ENCODE results near the gene VAV3.
A peak's percentile ranks its signal among the peaks of the same experiment; 100 is the strongest.

Gene VAV3

DNA sequence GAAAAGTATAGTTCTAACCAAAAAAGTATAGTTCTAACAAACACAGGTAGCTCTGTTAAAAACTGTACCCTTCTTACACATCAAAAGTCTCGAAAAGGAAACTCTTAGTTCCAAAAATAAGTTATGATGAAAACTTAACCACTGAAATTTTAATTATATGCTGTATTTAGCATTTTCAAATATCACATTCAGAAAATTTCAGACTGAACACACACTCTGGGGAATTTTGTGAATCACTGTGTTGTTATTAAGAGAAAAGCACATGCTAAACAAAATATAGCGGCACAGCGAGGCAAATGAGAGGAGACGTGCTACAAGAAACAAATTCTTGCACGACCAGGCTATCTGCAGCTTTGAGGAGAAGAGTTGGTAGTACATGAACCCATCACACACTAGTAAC lies 30.4 kb downstream of the VAV3 start:
- H3K27ac Mint-ChIP-seq, result peak overlapping the region; percentile 94
- H3K9me3 Mint-ChIP-seq, result peaks cover 4% of the 10 kb centered on the region
- ATAC-seq (peak; percentile 21), DNase-seq (no peak)
- peaks cover 2% of the 10 kb centered on the region for H3K36me3 Mint-ChIP-seq (ENCODE audit: low read depth)
- no peaks in the 10 kb centered on the region for H3K27me3 Mint-ChIP-seq
- peaks cover 82% of the 10 kb centered on the region for H3K4me1 Mint-ChIP-seq
- H3K4me3 Mint-ChIP-seq, result peak overlapping the region; percentile 69

DNA sequence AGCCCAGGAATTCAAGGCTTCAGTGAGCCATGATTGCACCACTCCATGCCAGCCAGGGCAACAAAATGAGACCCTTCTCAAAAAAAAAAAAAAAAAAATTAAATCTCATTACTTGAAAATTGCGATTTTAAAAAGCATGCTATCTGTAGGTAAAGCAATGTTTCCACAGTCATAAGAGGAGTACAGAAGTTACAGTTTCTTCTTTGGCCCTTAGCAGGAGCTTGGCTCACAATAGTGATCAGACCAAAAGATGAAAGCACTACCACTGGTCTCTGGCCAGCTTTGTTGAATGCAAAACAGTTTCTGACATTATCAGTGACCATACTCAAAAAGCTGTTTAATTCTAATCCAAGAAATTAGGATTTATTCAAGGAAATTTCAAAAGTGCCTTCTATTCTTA lies 31.2 kb downstream of the VAV3 start:
- DNase-seq (no peak), ATAC-seq (no peak)
- Mint-ChIP-seq H3K9me3 (peaks cover 2% of the 10 kb centered on the region), H3K27ac (peak overlapping the region; percentile 94), H3K4me1 (peaks cover 79% of the 10 kb centered on the region), H3K4me3 (no peak overlapping the region), H3K36me3 (ENCODE audit: low read depth) (no peaks in the 10 kb centered on the region), H3K27me3 (no peaks in the 10 kb centered on the region)

DNA sequence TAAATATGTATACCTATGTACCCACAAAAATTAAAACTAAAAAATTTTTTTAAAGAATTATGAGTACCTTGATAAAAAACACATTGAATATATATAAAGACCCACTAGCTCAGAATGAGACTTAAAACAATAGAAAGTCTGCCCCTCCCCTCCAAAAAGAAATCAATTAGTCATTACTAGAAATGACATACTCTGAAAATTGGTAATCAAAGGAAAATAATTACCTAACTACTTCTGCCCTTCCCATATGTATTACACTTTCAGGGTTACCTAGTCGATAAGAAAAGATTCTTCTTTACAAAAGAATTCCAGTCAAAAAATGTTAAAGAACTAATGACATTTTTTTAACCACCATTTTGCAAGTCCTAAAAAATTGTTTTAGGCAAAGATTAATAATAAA lies 34.7 kb downstream of the VAV3 start:
- Mint-ChIP-seq H3K4me1 (peaks cover 84% of the 10 kb centered on the region), H3K27ac (no peak overlapping the region), H3K27me3 (no peaks in the 10 kb centered on the region)

DNA sequence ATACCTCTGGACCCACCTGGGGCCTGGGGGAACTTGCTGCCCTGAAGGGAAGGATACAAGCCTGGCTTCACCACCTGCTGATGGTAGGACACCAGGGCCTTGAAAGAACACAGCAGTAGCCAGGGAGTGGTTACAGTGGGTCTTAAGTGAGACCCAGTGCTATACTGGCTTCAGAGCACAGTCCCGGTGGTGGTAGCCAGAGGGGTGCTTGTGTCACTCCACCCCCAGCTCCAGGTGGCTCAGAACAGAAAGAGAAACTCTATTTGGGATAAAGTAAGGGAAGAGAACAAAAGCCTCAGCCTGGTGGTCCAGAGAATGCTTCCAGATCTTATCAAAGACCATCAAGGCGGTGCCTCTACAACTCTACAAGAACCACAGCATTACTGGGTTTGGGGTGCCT lies 37.2 kb downstream of the VAV3 start:
- ATAC-seq (no peak), DNase-seq (no peak)
- Mint-ChIP-seq H3K4me1 (peaks cover 72% of the 10 kb centered on the region), H3K4me3 (no peak overlapping the region), H3K9me3 (peaks cover 3% of the 10 kb centered on the region), H3K27me3 (no peaks in the 10 kb centered on the region), H3K27ac (peak overlapping the region; percentile 47), H3K36me3 (ENCODE audit: low read depth) (peaks cover 2% of the 10 kb centered on the region)

More for the DNA sequence above, 34.7 kb downstream of the VAV3 start:
- ATAC-seq, result no peak
- peaks cover 3% of the 10 kb centered on the region for H3K9me3 Mint-ChIP-seq
- DNase-seq, result no peak
- no peak overlapping the region for H3K4me3 Mint-ChIP-seq
- H3K36me3 Mint-ChIP-seq (ENCODE audit: low read depth), result no peaks in the 10 kb centered on the region

DNA sequence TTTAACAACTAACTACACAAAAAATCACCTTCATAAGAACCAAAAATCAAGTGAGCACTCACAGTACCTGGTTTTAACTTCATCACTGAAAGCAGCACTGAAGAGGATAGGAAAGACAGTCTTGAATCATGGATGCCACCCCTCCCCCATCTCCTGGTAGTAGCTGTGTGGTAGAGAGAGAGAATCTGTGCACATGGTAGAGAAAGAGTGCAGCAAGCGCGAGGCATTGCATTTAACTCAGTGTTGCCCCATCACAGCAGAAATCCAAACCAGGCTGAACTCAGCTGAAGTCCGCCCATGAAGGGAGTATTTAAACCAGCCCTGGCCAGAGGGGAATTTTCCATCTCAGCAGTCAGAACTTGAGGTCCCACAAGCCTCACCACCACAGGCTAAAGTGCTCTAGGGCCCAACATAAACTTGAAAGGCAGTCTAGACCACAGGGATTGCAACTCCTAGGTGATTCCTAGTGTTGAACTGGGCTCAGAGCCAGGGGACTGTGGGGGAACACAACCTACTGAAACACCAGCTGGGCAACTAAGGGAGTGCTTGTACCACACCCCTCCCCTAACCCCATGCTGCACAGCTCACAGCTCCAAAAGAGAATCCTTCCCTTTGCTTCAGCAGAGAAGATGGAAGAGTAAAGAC lies 38.4 kb downstream of the VAV3 start:
- Mint-ChIP-seq H3K9me3 (peaks cover 3% of the 10 kb centered on the region), H3K4me3 (no peak overlapping the region), H3K36me3 (ENCODE audit: low read depth) (peaks cover 2% of the 10 kb centered on the region), H3K27ac (no peak overlapping the region), H3K27me3 (no peaks in the 10 kb centered on the region), H3K4me1 (peaks cover 65% of the 10 kb centered on the region)
- DNase-seq, result peak; percentile 26
- ATAC-seq, result peak; percentile 59

DNA sequence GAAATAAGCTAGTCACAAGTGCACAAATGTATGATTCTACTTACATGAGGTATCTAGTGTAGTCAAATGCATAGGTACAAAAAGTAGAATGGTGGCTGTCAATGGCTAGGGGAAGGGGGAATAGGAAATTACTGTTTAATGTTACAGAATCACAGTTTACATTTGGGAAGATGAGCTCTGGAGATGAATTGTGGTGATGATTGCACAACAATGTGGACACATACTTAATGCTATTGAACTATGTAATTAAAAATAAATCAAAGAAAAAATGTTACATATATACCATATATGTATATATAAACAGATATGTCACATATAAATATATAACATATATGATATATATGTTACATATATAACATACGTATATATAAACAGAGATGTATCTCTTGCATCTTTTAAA lies 39.4 kb downstream of the VAV3 start:
- Mint-ChIP-seq H3K9me3 (peaks cover 3% of the 10 kb centered on the region), H3K4me3 (no peak overlapping the region), H3K27me3 (no peaks in the 10 kb centered on the region), H3K27ac (no peak overlapping the region), H3K36me3 (ENCODE audit: low read depth) (peaks cover 2% of the 10 kb centered on the region), H3K4me1 (peaks cover 66% of the 10 kb centered on the region)
- ATAC-seq, result no peak
- no peak for DNase-seq

DNA sequence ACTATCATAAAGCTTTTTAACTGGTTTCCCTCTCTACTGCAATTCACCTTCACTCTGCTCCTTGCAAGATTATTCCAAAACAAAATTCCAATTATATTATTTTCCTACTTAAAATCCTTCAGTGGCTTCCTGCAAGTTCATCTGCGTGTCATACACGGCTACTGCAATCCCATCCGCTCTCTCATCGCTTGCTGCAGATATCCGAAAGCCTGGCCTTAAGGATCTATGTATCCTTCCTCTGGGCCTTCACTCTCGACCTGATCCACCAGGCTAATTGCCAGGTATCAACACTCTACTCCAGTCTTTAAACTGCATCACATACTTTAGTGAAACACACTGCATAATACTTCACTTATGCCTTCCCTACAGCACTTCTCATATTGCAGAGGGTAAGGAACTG lies 44.0 kb downstream of the VAV3 start:
- ATAC-seq (no peak), DNase-seq (no peak)
- peaks cover 10% of the 10 kb centered on the region for H3K36me3 Mint-ChIP-seq (ENCODE audit: low read depth)
- H3K9me3 Mint-ChIP-seq, result peaks cover 5% of the 10 kb centered on the region
- H3K4me1 Mint-ChIP-seq, result peaks cover 53% of the 10 kb centered on the region
- no peak overlapping the region for H3K4me3 Mint-ChIP-seq
- no peak overlapping the region for H3K27ac Mint-ChIP-seq
- no peaks in the 10 kb centered on the region for H3K27me3 Mint-ChIP-seq

DNA sequence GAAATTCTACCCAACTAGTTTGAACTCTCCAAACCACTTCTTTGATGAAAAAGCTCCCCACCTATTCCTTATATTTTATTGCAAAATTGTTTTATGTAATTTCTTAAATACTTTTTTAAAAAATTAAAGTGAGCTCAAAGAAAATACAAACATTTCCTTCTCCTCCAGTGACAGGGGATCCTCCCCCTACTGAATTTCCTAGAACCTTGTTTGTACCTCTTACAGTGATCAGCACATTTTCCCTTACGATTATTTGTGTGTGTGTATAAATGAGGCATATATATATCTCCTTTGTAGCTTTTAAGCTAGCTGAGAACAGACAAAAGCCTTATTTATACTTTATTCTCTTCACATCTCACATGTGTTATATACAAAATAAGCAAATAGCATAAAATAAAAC lies 44.4 kb downstream of the VAV3 start:
- H3K27me3 Mint-ChIP-seq, result no peaks in the 10 kb centered on the region
- peaks cover 10% of the 10 kb centered on the region for H3K36me3 Mint-ChIP-seq (ENCODE audit: low read depth)
- H3K9me3 Mint-ChIP-seq, result peaks cover 5% of the 10 kb centered on the region
- DNase-seq, result no peak
- H3K27ac Mint-ChIP-seq, result peak overlapping the region; percentile 81
- H3K4me1 Mint-ChIP-seq, result peaks cover 53% of the 10 kb centered on the region
- H3K4me3 Mint-ChIP-seq, result no peak overlapping the region
- ATAC-seq, result no peak

DNA sequence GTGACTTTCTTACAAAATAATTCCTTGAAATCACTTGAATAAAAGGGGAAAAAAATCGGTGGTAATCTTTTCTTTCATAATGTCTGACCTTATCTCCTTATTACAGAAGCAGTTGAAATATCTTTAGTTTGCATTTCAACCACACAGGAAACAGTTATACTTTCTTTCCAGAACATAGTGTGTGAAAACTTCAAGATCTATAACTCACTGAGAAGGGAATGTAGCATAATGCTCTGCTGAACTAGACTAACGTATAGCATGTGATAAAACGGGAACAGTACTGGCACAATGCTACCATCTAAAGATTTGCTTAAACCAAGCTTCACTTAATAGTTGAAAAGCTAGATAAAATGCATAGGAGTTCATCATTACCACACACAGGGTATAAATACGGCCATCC lies 45.0 kb downstream of the VAV3 start:
- Mint-ChIP-seq H3K4me3 (peak overlapping the region; percentile 66), H3K9me3 (peaks cover 5% of the 10 kb centered on the region), H3K36me3 (ENCODE audit: low read depth) (peaks cover 10% of the 10 kb centered on the region), H3K27ac (peak overlapping the region; percentile 81), H3K4me1 (peaks cover 51% of the 10 kb centered on the region), H3K27me3 (no peaks in the 10 kb centered on the region)
- peak; percentile 95 for ATAC-seq
- no peak for DNase-seq

DNA sequence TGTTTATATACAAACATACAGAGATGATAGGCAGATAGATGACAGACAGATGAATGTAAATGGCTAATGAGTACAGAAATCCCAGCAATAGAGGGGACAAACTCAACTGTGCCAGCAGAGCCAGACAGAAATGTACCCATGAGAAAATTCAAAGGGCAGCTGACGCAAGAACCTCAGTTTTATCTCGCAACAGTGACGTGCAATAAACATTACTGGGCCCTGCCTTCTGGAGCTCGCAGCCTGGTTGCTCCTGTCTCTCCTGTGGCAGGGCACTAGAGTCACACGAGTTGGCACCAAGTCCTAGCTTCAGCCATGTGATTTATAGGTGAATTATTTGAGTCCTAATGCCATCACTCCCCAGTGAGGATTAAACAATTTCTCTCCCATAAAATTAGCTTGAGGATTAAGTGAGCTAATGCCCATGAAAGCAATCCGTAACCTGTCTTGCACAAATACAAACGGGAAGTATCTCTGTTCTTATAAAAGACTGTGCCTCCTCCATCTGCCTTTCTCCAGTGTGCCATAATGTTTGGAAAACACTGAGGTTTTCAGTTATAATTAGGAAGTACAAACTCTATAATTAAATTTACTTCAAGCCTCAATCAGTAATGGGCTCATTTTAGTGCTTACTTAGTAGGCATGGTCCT lies 50.7 kb downstream of the VAV3 start:
- H3K27me3 Mint-ChIP-seq, result no peaks in the 10 kb centered on the region
- no peak for DNase-seq
- no peak for ATAC-seq
- H3K9me3 Mint-ChIP-seq, result peaks cover 5% of the 10 kb centered on the region
- no peak overlapping the region for H3K4me3 Mint-ChIP-seq
- H3K27ac Mint-ChIP-seq, result no peak overlapping the region
- peaks cover 7% of the 10 kb centered on the region for H3K36me3 Mint-ChIP-seq (ENCODE audit: low read depth)
- peaks cover 40% of the 10 kb centered on the region for H3K4me1 Mint-ChIP-seq

DNA sequence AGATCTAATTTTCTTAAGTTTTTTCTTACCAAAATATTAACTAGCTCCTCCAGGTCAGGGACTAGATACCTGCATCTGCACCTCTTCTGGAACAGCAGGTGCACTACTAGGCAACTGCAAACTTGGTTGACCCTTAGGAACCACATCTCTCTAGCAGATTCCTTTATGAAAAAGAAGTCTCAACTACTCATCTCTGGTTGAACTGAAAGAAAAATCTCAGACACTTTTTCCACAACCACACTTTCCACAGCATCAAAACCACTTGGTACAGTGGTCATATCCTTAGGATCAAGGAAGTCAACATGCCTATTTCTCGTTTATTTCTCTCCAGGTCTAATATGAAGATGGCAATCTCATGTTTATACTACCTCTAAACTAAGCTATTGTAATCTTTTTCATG lies 52.3 kb downstream of the VAV3 start:
- H3K27me3 Mint-ChIP-seq, result no peaks in the 10 kb centered on the region
- peak overlapping the region; percentile 61 for H3K27ac Mint-ChIP-seq
- DNase-seq (no peak), ATAC-seq (peak; percentile 63)
- H3K4me3 Mint-ChIP-seq, result no peak overlapping the region
- peaks cover 3% of the 10 kb centered on the region for H3K36me3 Mint-ChIP-seq (ENCODE audit: low read depth)
- H3K9me3 Mint-ChIP-seq, result peaks cover 2% of the 10 kb centered on the region
- peaks cover 39% of the 10 kb centered on the region for H3K4me1 Mint-ChIP-seq

DNA sequence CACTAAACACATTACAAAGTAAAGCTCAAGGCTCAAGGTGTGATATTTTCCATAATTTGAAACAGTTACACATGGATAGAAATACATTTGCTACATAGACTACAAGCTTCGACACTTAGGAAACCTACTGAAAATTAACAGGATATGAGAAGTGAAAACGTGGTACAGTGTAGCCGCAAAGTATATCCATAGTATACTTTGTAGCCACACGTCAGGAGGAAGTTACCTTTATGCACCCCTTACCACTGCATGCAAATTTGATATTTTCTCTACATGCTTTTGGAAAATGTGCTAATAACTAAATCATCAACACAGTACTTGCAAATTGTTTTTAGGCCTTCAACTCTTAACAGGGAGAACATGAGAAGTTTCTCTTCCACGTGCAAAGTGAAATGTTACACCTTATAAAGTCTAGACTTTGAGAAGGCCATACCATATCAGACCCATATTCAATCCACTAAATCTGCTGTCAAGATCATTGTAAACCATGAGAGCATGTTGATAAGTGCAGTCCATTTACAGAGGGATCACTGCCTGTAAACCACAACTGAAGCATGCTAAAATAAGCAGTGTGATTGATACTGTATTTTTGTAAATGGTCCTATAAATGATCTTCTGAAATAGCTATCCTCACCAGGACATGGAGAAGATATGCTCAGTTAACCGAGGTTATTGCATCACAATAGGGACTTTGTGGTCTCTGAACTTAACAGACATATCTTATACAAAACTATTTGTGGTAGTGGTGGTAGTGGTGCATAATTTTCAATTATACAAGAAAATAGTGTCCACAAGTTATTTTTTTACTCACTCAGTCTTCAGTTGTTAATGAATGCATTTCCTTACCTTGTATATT lies 64.7 kb downstream of the VAV3 start:
- Mint-ChIP-seq H3K27me3 (no peaks in the 10 kb centered on the region), H3K4me1 (peaks cover 62% of the 10 kb centered on the region), H3K36me3 (ENCODE audit: low read depth) (no peaks in the 10 kb centered on the region), H3K27ac (peak overlapping the region; percentile 24), H3K4me3 (no peak overlapping the region), H3K9me3 (no peaks in the 10 kb centered on the region)
- ATAC-seq, result peak; percentile 53
- no peak for DNase-seq

DNA sequence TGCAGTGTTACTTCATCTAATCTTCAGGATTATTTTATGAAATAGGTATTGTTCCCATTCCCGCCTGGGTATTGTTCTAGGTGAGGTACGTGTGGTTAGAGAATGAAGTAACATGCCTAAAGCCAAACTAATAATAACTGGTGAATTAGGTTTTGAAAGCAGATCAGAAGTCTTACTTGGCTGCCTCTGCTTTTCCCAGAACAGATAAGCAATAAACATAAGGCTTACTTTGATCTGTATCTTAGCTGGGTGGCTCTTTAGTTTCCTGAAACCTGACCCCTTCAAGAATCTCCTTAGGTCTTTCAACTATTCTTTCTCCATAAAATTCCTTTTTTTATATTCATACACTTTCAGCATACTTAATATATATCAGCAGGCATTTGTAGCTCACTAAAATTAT lies 65.3 kb downstream of the VAV3 start:
- Mint-ChIP-seq H3K27ac (peak overlapping the region; percentile 17), H3K4me3 (no peak overlapping the region), H3K9me3 (no peaks in the 10 kb centered on the region), H3K36me3 (ENCODE audit: low read depth) (no peaks in the 10 kb centered on the region), H3K4me1 (peaks cover 67% of the 10 kb centered on the region), H3K27me3 (no peaks in the 10 kb centered on the region)
- DNase-seq, result no peak
- no peak for ATAC-seq

DNA sequence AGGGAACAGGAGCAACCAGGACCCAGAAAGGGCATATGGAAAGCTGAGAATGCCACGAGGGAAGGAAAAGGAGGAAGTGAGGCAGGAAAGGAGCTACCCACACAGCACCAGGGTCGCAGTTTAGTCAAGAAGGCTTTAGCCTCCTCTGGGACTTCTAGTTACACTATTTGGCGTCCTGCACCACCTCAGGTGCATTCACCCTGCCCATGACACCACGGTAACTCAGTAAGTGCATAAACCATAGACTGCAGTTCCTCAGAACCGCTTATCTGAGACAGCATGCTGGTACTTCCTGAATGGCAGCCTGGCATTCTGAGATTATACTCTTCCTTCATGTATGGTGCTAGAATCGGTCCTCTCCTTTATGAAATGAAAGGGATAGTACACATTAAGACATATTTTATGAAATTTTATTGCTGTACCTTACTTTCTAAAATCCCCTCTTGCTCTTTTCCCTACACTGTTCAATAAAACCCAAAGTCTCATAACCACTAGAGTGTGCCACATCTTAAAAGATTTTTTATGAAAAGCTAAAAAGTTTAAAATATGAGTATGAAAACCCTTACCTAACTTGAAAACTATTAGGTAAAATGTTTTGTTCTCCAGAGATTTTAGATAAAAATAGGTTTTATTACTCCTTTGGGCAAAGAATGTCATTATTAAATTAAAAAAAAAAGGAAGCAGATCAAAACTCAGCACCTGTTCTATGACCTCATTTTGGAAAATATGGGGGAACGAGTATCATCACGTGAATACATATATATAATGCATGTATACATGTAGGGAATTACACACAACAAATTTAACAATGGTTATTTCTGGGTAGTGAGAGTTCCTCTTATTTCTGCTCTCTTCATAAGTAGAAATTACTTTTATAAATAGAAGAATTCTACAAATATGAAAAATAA lies 67.3 kb downstream of the VAV3 start:
- Mint-ChIP-seq H3K4me1 (peaks cover 74% of the 10 kb centered on the region), H3K4me3 (peak overlapping the region; percentile 64), H3K9me3 (peaks cover 10% of the 10 kb centered on the region), H3K27me3 (no peaks in the 10 kb centered on the region), H3K27ac (peak overlapping the region; percentile 90), H3K36me3 (ENCODE audit: low read depth) (peaks cover 12% of the 10 kb centered on the region)
- ATAC-seq (peak; percentile 71), DNase-seq (peak; percentile 16)

Data from activated naive CD8-positive, alpha-beta T cell treated with anti-CD3 and anti-CD28 coated beads, Interleukin-2, amount 50 U/mL, for 24 hours (primary cell).